Thyroid gland (tissue), 4 donors: Measurements from ENCODE around the gene LRBA. TPM values are rescaled to one million over a fixed set of nuclear protein-coding genes. Genes with fewer than 3 reads are reported as not detected.

Source experiments
- DNase-seq, 2 donors: peaks; one replicate each; pipeline ENCODE4 v3.0.0-alpha.2; 2019
- H3K27ac ChIP-seq, 3 donors: fragments of 200-600 bp; sonication (generic); 1 replicate in 2 of 3; 2 replicates in 1 of 3; pipeline ENCODE4 v1.5.1; 2016 to 2019; ENCODE audit warnings: mild to moderate bottlenecking in 1 of 3, moderate library complexity in 1 of 3
- H3K27me3 ChIP-seq: fragments of 200-600 bp; sonication (generic); one replicate; pipeline ENCODE4 v1.5.1; 2019
- H3K36me3 ChIP-seq, 2 donors: fragments of 200-600 bp; sonication (generic); one replicate each; pipeline ENCODE4 v1.5.1; 2016 to 2019
- H3K4me1 ChIP-seq, 2 donors: fragments of 200-600 bp; sonication (generic); one replicate each; pipeline ENCODE4 v1.5.1; 2017 to 2019
- H3K4me3 ChIP-seq, 3 donors: fragments of 200-600 bp; sonication (generic); replicated peaks in 1 of 3; 1 replicate in 2 of 3; 2 replicates in 1 of 3; pipeline ENCODE4 v1.5.1; 2016; ENCODE audit warnings: mild to moderate bottlenecking in 1 of 3
- H3K9me3 ChIP-seq: fragments of 200-600 bp; sonication (generic); one replicate; pipeline ENCODE4 v1.5.1; 2017
- CTCF ChIP-seq, 6 experiments: fragments of 200-600 bp in 3 of 6; fragments of 450-650 bp in 3 of 6; sonication (generic) in 3 of 6; IDR thresholded peaks; one replicate each; pipeline ENCODE4 v1.5.1; 2016 to 2019; ENCODE audit warnings: antibody characterized with exemption in 6 of 6, mild to moderate bottlenecking in 2 of 6, inconsistent platforms in 1 of 6, moderate library complexity in 1 of 6
- POLR2A ChIP-seq, 2 donors: fragments of 450-650 bp; IDR thresholded peaks; one replicate each; pipeline ENCODE4 v1.6.1; 2017; ENCODE audit warnings: antibody characterized with exemption in 2 of 2, mild to moderate bottlenecking in 2 of 2, moderate library complexity in 1 of 2
- WGBS, 2 donors: methylation state at CpG; one replicate each; pipeline ENCODE4 v1.1.5; 2017; 5-methylcytosine and 5-hydroxymethylcytosine counted together
- intact Hi-C: fragments of 100-400 bp; cut with DNase I; formaldehyde crosslinking; loops from one replicate; pipeline ENCODE4 v1.15.1; 2023
- total RNA-seq, 4 donors: library from RNA; depleted of rRNA; stranded (reverse); fragments of >200 nt; gene quantifications; one replicate each; pipeline ENCODE4 v1.2.3, GENCODE V29; 2016

Gene LRBA
- total RNA-seq, 4 donors from 2014 or later, result 98.9 to 127 (median 113) TPM

- Histone ChIP-seq H3K4me3 (no peak overlapping the region), H3K27ac (no peak overlapping the region), H3K4me1 (no peaks in the 10 kb centered on the region), H3K9me3 (no peaks in the 10 kb centered on the region), H3K36me3 (no peaks in the 10 kb centered on the region), H3K27me3 (no peaks in the 10 kb centered on the region)
- TF ChIP-seq CTCF (IDR thresholded peaks at IDR 0.05) (no peak), POLR2A (IDR thresholded peaks at IDR 0.05) (no peak)
- DNase-seq, result no peak
- intact Hi-C loops, result no loop called here
- WGBS, 2 donors, result 90 to 91% methylated on average over 11 of the region's 11 CpGs
These were observed 33.8 kb upstream of the LRBA start for GRCh38 chr4:151048913-151049312.

- no peak for TF ChIP-seq CTCF (IDR thresholded peaks at IDR 0.05)
- no peak for TF ChIP-seq POLR2A (IDR thresholded peaks at IDR 0.05)
- intact Hi-C loops, result no loop called here
- H3K27ac ChIP-seq, result no peak overlapping the region
- no peaks in the 10 kb centered on the region for H3K27me3 ChIP-seq
- no peaks in the 10 kb centered on the region for H3K9me3 ChIP-seq
- H3K4me1 ChIP-seq, result no peaks in the 10 kb centered on the region
- no peak overlapping the region for H3K4me3 ChIP-seq
- H3K36me3 ChIP-seq, result no peaks in the 10 kb centered on the region
- no peak for DNase-seq
- WGBS, 2 donors, result 66 to 76% methylated on average over 4 of the region's 4 CpGs
These were observed 31.5 kb upstream of the LRBA start for GRCh38 chr4:151046609-151047008.

GRCh38 chr4:151045907-151046306, 30.8 kb upstream of the LRBA start:
- Histone ChIP-seq H3K4me1 (no peaks in the 10 kb centered on the region), H3K27ac (no peak overlapping the region), H3K36me3 (no peaks in the 10 kb centered on the region), H3K4me3 (no peak overlapping the region), H3K27me3 (no peaks in the 10 kb centered on the region), H3K9me3 (no peaks in the 10 kb centered on the region)
- intact Hi-C loops, result no loop called here
- 26 to 39% methylated on average over 3 of the region's 3 CpGs for WGBS, 2 donors
- DNase-seq, result no peak
- TF ChIP-seq CTCF (IDR thresholded peaks at IDR 0.05) (no peak), POLR2A (IDR thresholded peaks at IDR 0.05) (no peak)

- H3K27ac ChIP-seq, result no peak overlapping the region
- H3K4me3 ChIP-seq, result no peak overlapping the region
- H3K36me3 ChIP-seq, result no peaks in the 10 kb centered on the region
- 84 to 90% methylated on average over 1 of the region's 1 CpG for WGBS, 2 donors
- intact Hi-C loops, result no loop called here
- TF ChIP-seq POLR2A (IDR thresholded peaks at IDR 0.05) (no peak), CTCF (IDR thresholded peaks at IDR 0.05) (no peak)
- no peak for DNase-seq
- H3K4me1 ChIP-seq, result no peaks in the 10 kb centered on the region
- H3K9me3 ChIP-seq, result no peaks in the 10 kb centered on the region
- no peaks in the 10 kb centered on the region for H3K27me3 ChIP-seq
These were observed 28.9 kb upstream of the LRBA start for GRCh38 chr4:151043803-151044515.

- Histone ChIP-seq H3K36me3 (no peaks in the 10 kb centered on the region), H3K9me3 (no peaks in the 10 kb centered on the region), H3K27ac (no peak overlapping the region), H3K4me1 (no peaks in the 10 kb centered on the region), H3K27me3 (no peaks in the 10 kb centered on the region), H3K4me3 (no peak overlapping the region)
- TF ChIP-seq POLR2A (IDR thresholded peaks at IDR 0.05) (no peak), CTCF (IDR thresholded peaks at IDR 0.05) (no peak)
- intact Hi-C loops, result no loop called here
- DNase-seq, result no peak
- WGBS, 2 donors, result 97 to 98% methylated on average over 2 of the region's 2 CpGs
These were observed 24.6 kb upstream of the LRBA start for GRCh38 chr4:151039733-151040132.
